Keratinocyte (primary cell): ENCODE data around the gene SLC27A3. TPM values are rescaled to one million over a fixed set of nuclear protein-coding genes. Genes with fewer than 3 reads are reported as not detected.
"Not testable (repeated sequence)": the region's sequence is repeated elsewhere in the genome, so short reads cannot be mapped to it uniquely, and the experiment has no call there.

Source experiments
- DNase-seq: peaks from one replicate; pipeline ENCODE4 v3.0.0-alpha.2; 2011; ENCODE audit warnings: low read depth, missing footprints, low spot score
- FAIRE-seq: peaks from 2 replicates; lab custom pipeline; 2011; peaks lifted over from hg19 to GRCh38; lab: Jason Lieb, UNC
- H2AFZ ChIP-seq: 2 replicates; pipeline ENCODE4 v1.6.0; 2012; ENCODE audit warnings: low read length, control low read depth, inconsistent platforms; ENCODE audit not compliant: control insufficient read depth
- H3K27ac ChIP-seq: 2 replicates; pipeline ENCODE4 v1.5.1; 2011; ENCODE audit warnings: low read length; ENCODE audit not compliant: control insufficient read depth, insufficient read depth
- H3K27me3 ChIP-seq: 3 replicates; pipeline ENCODE4 v1.6.0; 2011; ENCODE audit warnings: low read length; ENCODE audit not compliant: control insufficient read depth, insufficient read depth; ENCODE audit errors: extremely low read depth
- H3K36me3 ChIP-seq, 2 experiments: 2 replicates in 1 of 2; 3 replicates in 1 of 2; pipeline ENCODE4 v1.5.1; 2011; ENCODE audit warnings: low read length in 2 of 2, mild to moderate bottlenecking in 1 of 2; ENCODE audit not compliant: control insufficient read depth in 2 of 2, insufficient read depth in 2 of 2; ENCODE audit errors: extremely low read depth in 1 of 2
- H3K4me1 ChIP-seq: 3 replicates; pipeline ENCODE4 v1.5.1; 2011; ENCODE audit warnings: low read length; ENCODE audit not compliant: control insufficient read depth, insufficient read depth; ENCODE audit errors: extremely low read depth
- H3K4me2 ChIP-seq: 3 replicates; pipeline ENCODE4 v1.6.0; 2011; ENCODE audit warnings: low read depth, low read length; ENCODE audit not compliant: control insufficient read depth, insufficient read depth; ENCODE audit errors: extremely low read depth
- H3K4me3 ChIP-seq, 3 experiments: fragments of 200-600 bp in 1 of 3; sonication (generic) in 1 of 3; 2 replicates in 2 of 3; 3 replicates in 1 of 3; pipeline ENCODE4 v1.5.1; 2011 to 2016; ENCODE audit warnings: low read length in 3 of 3, mild to moderate bottlenecking in 3 of 3, control low read depth in 2 of 3, inconsistent platforms in 1 of 3, low read depth in 1 of 3, mixed read lengths in 1 of 3, mixed run types in 1 of 3, moderate library complexity in 1 of 3; ENCODE audit not compliant: control insufficient read depth in 2 of 3, insufficient read depth in 2 of 3; ENCODE audit errors: extremely low read depth in 1 of 3
- H3K79me2 ChIP-seq: 2 replicates; pipeline ENCODE4 v1.6.0; 2012; ENCODE audit warnings: low read length; ENCODE audit not compliant: control insufficient read depth, insufficient read depth
- H3K9ac ChIP-seq: 3 replicates; pipeline ENCODE4 v1.6.0; 2011; ENCODE audit warnings: low read length; ENCODE audit not compliant: control insufficient read depth, insufficient read depth; ENCODE audit errors: extremely low read depth
- H3K9me1 ChIP-seq: 3 replicates; pipeline ENCODE4 v1.6.0; 2011; ENCODE audit warnings: low read length; ENCODE audit not compliant: control insufficient read depth, insufficient read depth; ENCODE audit errors: extremely low read depth
- H3K9me3 ChIP-seq: 2 replicates; pipeline ENCODE4 v1.5.1; 2012; ENCODE audit warnings: low read depth, low read length; ENCODE audit not compliant: control insufficient read depth
- H4K20me1 ChIP-seq: 3 replicates; pipeline ENCODE4 v1.6.0; 2011; ENCODE audit warnings: low read length; ENCODE audit not compliant: control insufficient read depth, insufficient read depth; ENCODE audit errors: extremely low read depth
- EZH2 ChIP-seq: IDR thresholded peaks from one replicate; pipeline ENCODE4 v1.6.1; 2012; ENCODE audit warnings: inconsistent platforms, mild to moderate bottlenecking, low read length, moderate library complexity
- dilution Hi-C: fragments of 300-500 bp; cut with MboI; formaldehyde crosslinking; loops from one replicate; pipeline ENCODE4 v1.7.0; 2020; ENCODE audit warnings: low sequenced_read_pairs; ENCODE audit not compliant: extremely low pct_ligation_motif_present
- polyA plus RNA-seq, 5 experiments: library from polyadenylated mRNA; depleted of rRNA in 3 of 5; stranded (reverse) in 3 of 5; stranded (forward) in 1 of 5; unstranded in 1 of 5; fragments of >200 nt; gene quantifications; 1 replicate in 1 of 5; 2 replicates in 3 of 5; 3 replicates in 1 of 5; pipeline versions ENCODE4 v1.2.1 to v1.2.3, GENCODE V29; 2011 to 2012; ENCODE audit warnings: missing spikeins in 2 of 5, low read depth in 1 of 5, low replicate concordance in 1 of 5
- TF ChIP-seq, protein P1 (sequence below), 3 experiments: IDR thresholded peaks in 1 of 3; conservative IDR thresholded peaks in 1 of 3; optimal IDR thresholded peaks in 1 of 3; 2 replicates in 2 of 3; 3 replicates in 1 of 3; pipeline versions ENCODE3 to v1.5.1; 2011; ENCODE audit warnings: low read length in 3 of 3, mild to moderate bottlenecking in 3 of 3, moderate library complexity in 2 of 3, control low read depth in 1 of 3, inconsistent platforms in 1 of 3; ENCODE audit not compliant: insufficient read depth in 2 of 3; ENCODE audit errors: extremely low read depth in 1 of 3

SLC27A3 gene
- polyA plus RNA-seq, 1 donor (not counting 4 experiments of a cell fraction or from before 2014, with no cell fraction given) = 7.4 TPM

DNA sequence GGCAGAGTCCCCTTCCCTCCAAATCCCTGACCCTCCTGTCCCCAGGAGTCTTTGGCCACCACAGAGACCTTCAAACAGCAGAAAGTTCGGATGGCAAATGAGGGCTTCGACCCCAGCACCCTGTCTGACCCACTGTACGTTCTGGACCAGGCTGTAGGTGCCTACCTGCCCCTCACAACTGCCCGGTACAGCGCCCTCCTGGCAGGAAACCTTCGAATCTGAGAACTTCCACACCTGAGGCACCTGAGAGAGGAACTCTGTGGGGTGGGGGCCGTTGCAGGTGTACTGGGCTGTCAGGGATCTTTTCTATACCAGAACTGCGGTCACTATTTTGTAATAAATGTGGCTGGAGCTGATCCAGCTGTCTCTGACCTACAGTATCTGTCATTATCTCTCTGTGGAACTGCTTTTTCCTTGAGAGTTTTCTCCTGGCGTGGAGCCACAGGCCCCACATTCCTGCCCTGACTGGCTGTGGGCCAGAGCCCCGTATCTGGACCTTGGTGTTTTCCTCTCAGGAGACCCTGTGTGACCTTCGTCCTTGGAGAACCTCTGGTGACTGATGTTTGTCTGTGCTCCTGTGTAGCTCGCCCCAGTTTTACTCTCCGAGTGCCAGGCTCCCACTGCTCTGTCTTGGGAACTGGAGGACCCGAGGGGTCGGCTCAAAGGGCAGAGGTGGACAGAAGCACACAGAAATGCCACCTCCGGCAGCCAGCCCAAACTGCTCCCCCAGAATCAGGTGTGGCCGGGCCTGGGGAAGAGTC lies 4.8 kb downstream of the SLC27A3 start:
- TF ChIP-seq, protein P1, sequence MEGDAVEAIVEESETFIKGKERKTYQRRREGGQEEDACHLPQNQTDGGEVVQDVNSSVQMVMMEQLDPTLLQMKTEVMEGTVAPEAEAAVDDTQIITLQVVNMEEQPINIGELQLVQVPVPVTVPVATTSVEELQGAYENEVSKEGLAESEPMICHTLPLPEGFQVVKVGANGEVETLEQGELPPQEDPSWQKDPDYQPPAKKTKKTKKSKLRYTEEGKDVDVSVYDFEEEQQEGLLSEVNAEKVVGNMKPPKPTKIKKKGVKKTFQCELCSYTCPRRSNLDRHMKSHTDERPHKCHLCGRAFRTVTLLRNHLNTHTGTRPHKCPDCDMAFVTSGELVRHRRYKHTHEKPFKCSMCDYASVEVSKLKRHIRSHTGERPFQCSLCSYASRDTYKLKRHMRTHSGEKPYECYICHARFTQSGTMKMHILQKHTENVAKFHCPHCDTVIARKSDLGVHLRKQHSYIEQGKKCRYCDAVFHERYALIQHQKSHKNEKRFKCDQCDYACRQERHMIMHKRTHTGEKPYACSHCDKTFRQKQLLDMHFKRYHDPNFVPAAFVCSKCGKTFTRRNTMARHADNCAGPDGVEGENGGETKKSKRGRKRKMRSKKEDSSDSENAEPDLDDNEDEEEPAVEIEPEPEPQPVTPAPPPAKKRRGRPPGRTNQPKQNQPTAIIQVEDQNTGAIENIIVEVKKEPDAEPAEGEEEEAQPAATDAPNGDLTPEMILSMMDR (optimal IDR thresholded peaks at IDR 0.05 in 1 of 3, IDR thresholded peaks at IDR 0.05 in 1 of 3, conservative IDR thresholded peaks at IDR 0.05 in 1 of 3; ENCODE audit: extremely low read depth in 1 of 3, insufficient read depth in 2 of 3, low read length in 3 of 3) = no peak
- no peak for TF ChIP-seq EZH2
- H3K36me3 ChIP-seq = no peaks in the 10 kb centered on the region
- no peaks in the 10 kb centered on the region for H3K9me3 ChIP-seq
- no peaks in the 10 kb centered on the region for H3K27me3 ChIP-seq
- no peak overlapping the region for H3K4me3 ChIP-seq
- H3K79me2 ChIP-seq = no peaks in the 10 kb centered on the region
- dilution Hi-C loops = no loop called here
- H3K4me1 ChIP-seq = peaks cover 17% of the 10 kb centered on the region
- H4K20me1 ChIP-seq = no peaks in the 10 kb centered on the region
- no peak overlapping the region for H2AFZ ChIP-seq
- FAIRE-seq = no peak
- no peak overlapping the region for H3K9ac ChIP-seq
- no peak overlapping the region for H3K27ac ChIP-seq
- H3K9me1 ChIP-seq = no peaks in the 10 kb centered on the region
- H3K4me2 ChIP-seq = no peak overlapping the region
- no peak for DNase-seq

DNA sequence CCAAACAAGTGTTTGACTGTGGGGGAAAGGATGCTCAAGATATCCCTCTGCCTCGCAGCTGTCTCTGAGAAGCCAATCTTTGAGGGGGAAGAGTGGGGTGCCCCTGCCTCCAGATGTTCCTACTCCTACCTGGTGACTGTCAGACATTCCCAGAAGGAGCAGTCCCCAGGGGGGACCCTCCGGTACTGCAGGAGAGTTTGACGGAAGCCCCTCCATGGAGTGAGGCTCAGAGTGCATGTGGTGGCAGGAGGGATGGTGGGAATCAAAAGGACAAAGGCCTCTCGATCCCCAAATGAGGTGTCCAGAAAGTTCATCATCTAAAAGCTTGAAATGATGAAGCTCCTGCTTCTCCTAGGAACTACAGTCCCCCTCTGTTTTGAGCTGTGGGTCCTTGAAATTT lies 5.3 kb downstream of the SLC27A3 start:
- Histone ChIP-seq H3K79me2 (no peaks in the 10 kb centered on the region), H4K20me1 (no peaks in the 10 kb centered on the region), H3K4me2 (no peak overlapping the region), H3K9me1 (no peaks in the 10 kb centered on the region), H3K27ac (no peak overlapping the region), H3K36me3 (no peaks in the 10 kb centered on the region), H3K27me3 (no peaks in the 10 kb centered on the region), H3K4me3 (no peak overlapping the region), H3K4me1 (peaks cover 12% of the 10 kb centered on the region), H2AFZ (no peak overlapping the region), H3K9me3 (no peaks in the 10 kb centered on the region), H3K9ac (no peak overlapping the region)
- no peak for DNase-seq
- FAIRE-seq = no peak
- TF ChIP-seq EZH2 = no peak
- TF ChIP-seq, protein P1 (optimal IDR thresholded peaks at IDR 0.05 in 1 of 3, IDR thresholded peaks at IDR 0.05 in 1 of 3, conservative IDR thresholded peaks at IDR 0.05 in 1 of 3; ENCODE audit: extremely low read depth in 1 of 3, insufficient read depth in 2 of 3, low read length in 3 of 3) = no peak
- dilution Hi-C loops = no loop called here

DNA sequence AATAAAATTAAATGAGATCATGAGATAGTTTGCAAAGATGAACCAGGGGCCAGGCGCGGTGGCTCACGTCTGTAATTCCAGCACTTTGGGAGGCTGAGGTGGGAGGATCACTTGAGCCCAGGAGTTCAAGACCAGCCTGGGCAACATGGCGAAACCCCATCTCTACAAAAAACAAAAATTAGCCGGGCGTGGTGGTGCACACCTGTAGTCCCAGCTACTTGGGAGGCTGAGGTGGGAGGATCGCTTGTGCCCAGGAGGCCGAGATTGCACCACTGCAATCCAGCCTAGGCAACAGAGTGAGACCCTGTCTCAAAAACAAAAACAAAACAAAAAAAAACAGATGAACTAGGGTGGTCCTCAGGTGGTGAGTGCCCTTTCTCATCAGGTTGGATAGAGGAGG lies 7.4 kb downstream of the SLC27A3 start:
- H3K79me2 ChIP-seq, H3K9me1 ChIP-seq, dilution Hi-C loops, FAIRE-seq, DNase-seq, H3K4me1 ChIP-seq, H3K27ac ChIP-seq, H3K36me3 ChIP-seq, H3K9me3 ChIP-seq, H4K20me1 ChIP-seq, H3K27me3 ChIP-seq: not testable (repeated sequence)
- Histone ChIP-seq H3K9ac (peak overlapping the region; percentile 87), H3K4me2 (peak overlapping the region; percentile 95), H3K4me3 (peak overlapping the region in 1 of 3 experiments; percentile 87), H2AFZ (peak overlapping the region; percentile 87)
